HG02678 (cell line): ENCODE results near the gene SPAAR.
"Not testable (repeated sequence)": the region's sequence is repeated elsewhere in the genome, so short reads cannot be mapped to it uniquely, and the experiment has no call there.

ENCODE experiments used
- ATAC-seq: cut with Tn5 transposase; IDR thresholded peaks from one replicate; pipeline ENCODE4 v1.9.1; 2021; ENCODE audit warnings: mild to moderate bottlenecking, moderate library complexity; ENCODE audit not compliant: unreplicated experiment

The SPAAR gene

GRCh38 chr9:35920051-35920620, 10.8 kb downstream of the SPAAR start:
- ATAC-seq, result no peak

- ATAC-seq, result no peak
Measured at GRCh38 chr9:35923598-35923926, 14.3 kb downstream of the SPAAR start.

GRCh38 chr9:35923927-35924763, 14.9 kb downstream of the SPAAR start:
- ATAC-seq, result no peak

GRCh38 chr9:35928591-35929452, 19.5 kb downstream of the SPAAR start:
- ATAC-seq, result no peak

- ATAC-seq, result no peak
Measured at GRCh38 chr9:35929453-35929718, 20.1 kb downstream of the SPAAR start.

- ATAC-seq, result no peak
Measured at GRCh38 chr9:35930521-35930920, 21.2 kb downstream of the SPAAR start.

GRCh38 chr9:35930989-35931388, 21.7 kb downstream of the SPAAR start:
- ATAC-seq, result no peak

GRCh38 chr9:35932735-35933134, 23.4 kb downstream of the SPAAR start:
- ATAC-seq, result no peak

- ATAC-seq, result no peak
Measured at GRCh38 chr9:35933550-35934067, 24.3 kb downstream of the SPAAR start.

GRCh38 chr9:35934069-35934468, 24.8 kb downstream of the SPAAR start:
- ATAC-seq, result not testable (repeated sequence)

- ATAC-seq, result no peak
Measured at GRCh38 chr9:35935261-35935660, 26.0 kb downstream of the SPAAR start.

- no peak for ATAC-seq
Measured at GRCh38 chr9:35935755-35936509, 26.6 kb downstream of the SPAAR start.

- no peak for ATAC-seq
Measured at GRCh38 chr9:35937227-35937626, 27.9 kb downstream of the SPAAR start.

- ATAC-seq, result no peak
Measured at GRCh38 chr9:35938474-35939356, 29.4 kb downstream of the SPAAR start.

GRCh38 chr9:35939679-35940250, 30.5 kb downstream of the SPAAR start:
- ATAC-seq, result no peak

- no peak for ATAC-seq
Measured at GRCh38 chr9:35940458-35941407, 31.4 kb downstream of the SPAAR start.

GRCh38 chr9:35942286-35942685, 33.0 kb downstream of the SPAAR start:
- no peak for ATAC-seq

GRCh38 chr9:35944173-35944572, 34.9 kb downstream of the SPAAR start:
- no peak for ATAC-seq

GRCh38 chr9:35944841-35945240, 35.6 kb downstream of the SPAAR start:
- no peak for ATAC-seq
